Spinal cord (tissue), 10 donors: ENCODE results near the gene MIPEP. TPM values are rescaled to one million over a fixed set of nuclear protein-coding genes. Genes with fewer than 3 reads are reported as not detected.

Experiments
- DNase-seq, 6 donors: peaks; one replicate each; pipeline versions ENCODE4 v3.0.0 to v3.0.0-alpha.2; 2013 to 2015; ENCODE audit warnings: low spot score in 6 of 6, low read depth in 4 of 6
- H3K27ac ChIP-seq: one replicate; pipeline ENCODE4 v1.5.1; 2013; ENCODE audit warnings: low read depth, low read length, control low read depth
- H3K27me3 ChIP-seq: one replicate; pipeline ENCODE4 v1.6.1; 2013; ENCODE audit warnings: low read length; ENCODE audit not compliant: control insufficient read depth, insufficient read depth
- H3K36me3 ChIP-seq: one replicate; pipeline ENCODE4 v1.6.1; 2013; ENCODE audit warnings: low read length; ENCODE audit not compliant: control insufficient read depth, insufficient read depth
- H3K4me1 ChIP-seq: one replicate; pipeline ENCODE4 v1.6.1; 2013; ENCODE audit warnings: low read length; ENCODE audit not compliant: control insufficient read depth, insufficient read depth
- H3K4me3 ChIP-seq: one replicate; pipeline ENCODE4 v1.5.1; 2013; ENCODE audit warnings: low read depth, low read length, control low read depth
- H3K9me3 ChIP-seq: one replicate; pipeline ENCODE4 v1.6.1; 2013; ENCODE audit warnings: low read length; ENCODE audit not compliant: control insufficient read depth, insufficient read depth
- WGBS: methylation state at CpG from one replicate; pipeline ENCODE4 v1.1.5; 2013; ENCODE audit warnings: missing lambda C conversion rate; ENCODE audit not compliant: insufficient coverage; 5-methylcytosine and 5-hydroxymethylcytosine counted together
- long read RNA-seq, 4 donors: transcript quantifications; one replicate each; lab custom pipeline, GENCODE V29; 2026
- polyA plus RNA-seq, 2 donors: library from polyadenylated mRNA; unstranded; fragments of 120-200 nt; gene quantifications; one replicate each; pipeline ENCODE4 v1.2.1, GENCODE V29; 2013; ENCODE audit not compliant: insufficient read length in 2 of 2
- total RNA-seq, 2 donors: library from RNA; depleted of rRNA in 1 of 2; stranded (reverse); fragments of 120-200 nt in 1 of 2; fragments of >200 nt in 1 of 2; gene quantifications; one replicate each; pipeline versions ENCODE4 v1.2.3 to v1.2.4, GENCODE V29; 2013 to 2014
- donor health status: healthy.

The MIPEP gene
- 10 to 100 TPM; 13.2 to 22.5 TPM for total RNA-seq
- 10 to 100 TPM; 13.7 to 15.9 TPM for polyA plus RNA-seq
- long read RNA-seq, donor 1, partial matches to known transcripts: 11 of 11 reads
- long read RNA-seq, donor 1, other reads (novel, unspliced or antisense): 0 of 11 reads
- long read RNA-seq, donor 2, partial matches to known transcripts: 0 of 1 reads
- long read RNA-seq, donor 2, other reads (novel, unspliced or antisense): 0 of 1 reads
- long read RNA-seq, donor 3, partial matches to known transcripts: 0 of 4 reads
- long read RNA-seq, donor 3, other reads (novel, unspliced or antisense): 0 of 4 reads
- long read RNA-seq, donor 4, partial matches to known transcripts: 15 of 20 reads
- long read RNA-seq, donor 4, other reads (novel, unspliced or antisense): 0 of 20 reads

DNA sequence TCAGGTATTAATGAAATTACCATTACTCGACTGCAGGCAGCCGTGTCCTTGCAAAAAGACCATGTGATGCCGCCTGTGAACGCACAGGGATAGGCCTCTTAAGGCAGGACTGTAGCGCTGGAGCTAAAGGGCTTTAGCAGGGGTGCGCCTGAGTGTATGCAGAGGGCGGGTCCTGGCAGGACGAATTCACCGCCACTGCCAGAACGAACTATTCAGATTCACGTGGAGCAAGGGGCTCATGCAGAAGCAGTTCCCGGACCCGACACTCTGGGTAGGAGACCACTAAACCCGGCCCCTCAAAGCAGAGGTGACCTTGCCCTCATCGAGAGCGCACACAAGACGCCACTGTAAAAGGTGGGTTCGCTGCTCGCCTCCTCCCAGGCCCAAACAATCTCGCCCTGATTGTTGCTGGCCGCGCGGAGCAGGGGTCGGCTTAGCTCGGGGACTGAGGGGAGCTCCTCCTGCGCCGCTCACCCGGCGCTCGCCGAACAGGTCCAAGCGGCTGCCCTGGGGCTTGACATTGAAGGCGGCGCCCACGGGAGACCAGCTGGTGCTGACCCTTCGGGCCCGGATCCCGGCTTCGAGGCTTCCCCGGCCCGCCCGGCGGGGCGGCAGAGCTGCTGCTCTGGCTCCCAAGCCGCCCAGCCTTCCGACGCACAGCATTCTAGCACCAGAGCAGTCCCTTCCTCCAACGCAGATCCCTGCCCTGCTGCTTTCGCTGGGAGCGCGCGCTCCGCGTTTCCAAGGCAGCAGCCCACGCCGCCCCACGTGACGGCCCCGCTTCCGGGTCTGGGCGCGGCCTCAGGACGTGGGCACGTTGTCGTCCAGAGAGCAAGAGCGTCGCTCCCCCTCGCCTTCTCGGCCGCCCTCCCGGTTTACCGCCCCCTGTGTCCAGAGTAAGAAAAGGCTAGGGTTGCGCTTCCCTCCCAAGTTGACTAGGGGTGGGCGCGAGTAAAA lies at the start of gene MIPEP:
Gene MIPEP, minus strand, starts transcription at position 743 of the 957 bp plus-strand sequence. Its CDS starts 80 bp downstream, at position 663.
- 0% methylated on average over 73 of the region's 75 CpGs for WGBS
- H3K9me3 ChIP-seq: no peaks in the 10 kb centered on the region
- H3K4me1 ChIP-seq: peaks cover 4% of the 10 kb centered on the region
- H3K27ac ChIP-seq: peak within 1 kb of the TSS; percentile 93
- DNase-seq: peak; percentile 84 to 98 (median 92)
- peaks cover 4% of the 10 kb centered on the region for H3K36me3 ChIP-seq
- H3K27me3 ChIP-seq: no peaks in the 10 kb centered on the region
- H3K4me3 ChIP-seq: peak within 1 kb of the TSS; percentile 78

- WGBS: no CpG with 5 or more reads among the region's 2 CpGs
- H3K27me3 ChIP-seq: no peaks in the 10 kb centered on the region
- no peak overlapping the region for H3K4me3 ChIP-seq
- H3K9me3 ChIP-seq: no peaks in the 10 kb centered on the region
- H3K36me3 ChIP-seq: no peaks in the 10 kb centered on the region
- H3K27ac ChIP-seq: no peak overlapping the region
- peak in 1 of 6 donors; percentile 6 for DNase-seq
- no peaks in the 10 kb centered on the region for H3K4me1 ChIP-seq
Measured at GRCh38 chr13:23934520-23934919, 45.3 kb upstream of the MIPEP start.

GRCh38 chr13:23928985-23929384 lies 39.8 kb upstream of the MIPEP start:
- Histone ChIP-seq H3K36me3 (no peaks in the 10 kb centered on the region), H3K9me3 (no peaks in the 10 kb centered on the region), H3K4me3 (no peak overlapping the region), H3K27me3 (no peaks in the 10 kb centered on the region), H3K27ac (no peak overlapping the region), H3K4me1 (no peaks in the 10 kb centered on the region)
- 100% methylated on average over 1 of the region's 2 CpGs for WGBS
- DNase-seq: no peak

GRCh38 chr13:23923031-23923430 lies 33.8 kb upstream of the MIPEP start:
- WGBS: no CpG with 5 or more reads among the region's 1 CpG
- H3K27ac ChIP-seq: no peak overlapping the region
- H3K4me1 ChIP-seq: no peaks in the 10 kb centered on the region
- DNase-seq: no peak
- peaks cover 3% of the 10 kb centered on the region for H3K27me3 ChIP-seq
- H3K36me3 ChIP-seq: no peaks in the 10 kb centered on the region
- H3K4me3 ChIP-seq: no peak overlapping the region
- H3K9me3 ChIP-seq: no peaks in the 10 kb centered on the region

DNA sequence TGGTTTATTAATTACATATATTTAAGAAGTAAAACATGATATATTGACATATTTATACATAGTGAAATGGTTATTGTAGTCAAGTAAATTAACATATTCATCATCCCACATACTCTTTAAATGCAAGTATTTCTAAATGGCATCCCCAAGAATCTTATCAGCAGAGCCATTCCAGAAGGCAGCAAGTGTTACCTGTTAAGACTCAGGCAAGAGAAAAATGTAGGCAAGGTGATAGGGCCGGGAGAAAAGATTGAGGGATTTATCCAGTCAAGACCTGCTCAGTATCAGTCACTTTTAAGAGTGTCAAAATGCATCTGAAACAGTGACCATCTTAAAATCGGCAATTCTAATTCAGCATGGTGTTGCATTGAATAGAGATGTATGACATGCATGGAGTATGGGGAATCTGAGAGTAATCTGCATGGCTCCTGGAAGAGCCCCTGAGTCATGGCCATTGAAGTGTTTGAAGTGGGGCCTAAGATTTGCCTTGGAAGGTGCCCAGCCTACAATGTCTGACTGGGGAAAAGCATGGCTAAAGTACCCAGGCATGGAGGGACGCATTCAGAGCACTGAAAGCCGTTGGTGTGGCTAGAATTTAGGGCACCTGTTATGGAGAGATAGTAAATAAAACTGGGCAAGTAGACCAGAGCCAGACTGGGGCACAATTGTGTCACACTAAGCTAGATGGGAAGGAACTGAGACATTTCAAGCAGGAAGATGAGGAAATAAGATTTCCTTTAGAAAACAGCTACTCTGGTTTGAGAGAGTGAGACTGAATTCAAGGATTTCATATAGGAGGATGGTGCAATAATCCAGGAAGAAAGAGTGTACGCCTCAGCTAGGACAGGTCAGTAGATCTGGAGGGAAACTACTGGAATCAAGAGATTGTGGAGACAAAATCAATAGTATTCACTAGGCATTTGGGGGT lies 33.1 kb upstream of the MIPEP start:
- DNase-seq: no peak
- peaks cover 3% of the 10 kb centered on the region for H3K27me3 ChIP-seq
- H3K36me3 ChIP-seq: no peaks in the 10 kb centered on the region
- no peaks in the 10 kb centered on the region for H3K9me3 ChIP-seq
- no peak overlapping the region for H3K4me3 ChIP-seq
- no peak overlapping the region for H3K27ac ChIP-seq
- 73% methylated on average over 5 of the region's 5 CpGs for WGBS
- H3K4me1 ChIP-seq: no peaks in the 10 kb centered on the region

- WGBS: no CpG with 5 or more reads among the region's 2 CpGs
- peak; percentile 40 to 90 (median 63) for DNase-seq
Measured at GRCh38 chr13:23921451-23921888, 32.3 kb upstream of the MIPEP start.

GRCh38 chr13:23919006-23919405 lies 29.8 kb upstream of the MIPEP start:
- no peaks in the 10 kb centered on the region for H3K4me1 ChIP-seq
- no peaks in the 10 kb centered on the region for H3K9me3 ChIP-seq
- H3K27me3 ChIP-seq: peaks cover 3% of the 10 kb centered on the region
- H3K36me3 ChIP-seq: no peaks in the 10 kb centered on the region
- no peak overlapping the region for H3K4me3 ChIP-seq
- no CpG with 5 or more reads among the region's 1 CpG for WGBS
- H3K27ac ChIP-seq: no peak overlapping the region
- no peak for DNase-seq

More at GRCh38 chr13:23921451-23921888, 32.3 kb upstream of the MIPEP start:
- Histone ChIP-seq H3K36me3 (no peaks in the 10 kb centered on the region), H3K9me3 (no peaks in the 10 kb centered on the region), H3K4me3 (no peak overlapping the region), H3K27ac (no peak overlapping the region), H3K4me1 (no peaks in the 10 kb centered on the region), H3K27me3 (peaks cover 3% of the 10 kb centered on the region)

DNA sequence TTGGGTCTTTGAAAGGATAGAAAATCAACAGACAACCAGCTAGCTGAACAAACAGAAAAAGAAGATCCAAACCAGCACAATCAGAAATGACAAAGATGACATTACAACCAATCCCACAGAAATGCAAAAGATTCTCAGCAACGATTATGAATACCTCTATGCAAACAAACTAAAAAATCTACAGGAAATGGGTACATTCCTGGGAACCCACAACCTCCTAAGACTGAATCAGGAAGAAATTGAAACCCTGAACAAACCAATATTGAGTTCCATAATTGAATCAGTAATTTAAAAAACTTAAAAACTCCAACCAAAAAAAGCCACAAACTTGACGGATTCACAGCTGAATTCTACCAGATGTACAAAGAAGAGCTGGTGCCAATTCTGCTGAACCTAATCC lies 29.0 kb upstream of the MIPEP start:
- DNase-seq: no peak
- 87% methylated on average over 2 of the region's 2 CpGs for WGBS
- no peak overlapping the region for H3K4me3 ChIP-seq
- peaks cover 3% of the 10 kb centered on the region for H3K27me3 ChIP-seq
- H3K27ac ChIP-seq: no peak overlapping the region
- no peaks in the 10 kb centered on the region for H3K36me3 ChIP-seq
- H3K9me3 ChIP-seq: no peaks in the 10 kb centered on the region
- H3K4me1 ChIP-seq: no peaks in the 10 kb centered on the region

DNA sequence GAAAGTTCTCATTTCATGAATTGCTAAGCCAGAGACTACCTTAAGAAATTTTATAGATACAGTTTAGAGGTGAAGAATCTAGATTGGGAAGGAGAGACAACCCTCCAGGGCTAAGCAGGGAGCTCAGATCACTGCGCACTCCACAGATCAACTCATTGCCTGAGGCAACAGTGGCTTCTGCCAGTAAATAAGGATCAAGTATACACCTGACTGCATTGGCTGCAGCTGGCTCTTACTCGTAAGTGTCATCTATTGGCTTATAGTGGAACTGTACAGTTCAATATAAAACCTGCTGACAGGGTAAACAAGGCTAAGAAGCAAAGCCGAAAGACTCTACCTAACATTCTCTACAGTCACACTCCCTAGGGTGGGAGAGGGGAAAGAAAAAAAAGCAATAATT lies 26.1 kb upstream of the MIPEP start:
- WGBS: no CpG with 5 or more reads among the region's 3 CpGs

More for the DNA sequence above, 26.1 kb upstream of the MIPEP start:
- no peaks in the 10 kb centered on the region for H3K36me3 ChIP-seq
- peaks cover 3% of the 10 kb centered on the region for H3K27me3 ChIP-seq
- H3K27ac ChIP-seq: no peak overlapping the region
- H3K4me1 ChIP-seq: no peaks in the 10 kb centered on the region
- H3K9me3 ChIP-seq: no peaks in the 10 kb centered on the region
- no peak overlapping the region for H3K4me3 ChIP-seq
- no peak for DNase-seq
